Thyroid gland (tissue), 4 donors: ENCODE results near the gene MORN5. TPM values are rescaled to one million over a fixed set of nuclear protein-coding genes. Genes with fewer than 3 reads are reported as not detected.

Experiments used
- DNase-seq, 2 donors: peaks; one replicate each; pipeline ENCODE4 v3.0.0-alpha.2; 2019
- H3K27ac ChIP-seq, 3 donors: fragments of 200-600 bp; sonication (generic); 1 replicate in 2 of 3; 2 replicates in 1 of 3; pipeline ENCODE4 v1.5.1; 2016 to 2019; ENCODE audit warnings: mild to moderate bottlenecking in 1 of 3, moderate library complexity in 1 of 3
- H3K27me3 ChIP-seq: fragments of 200-600 bp; sonication (generic); one replicate; pipeline ENCODE4 v1.5.1; 2019
- H3K36me3 ChIP-seq, 2 donors: fragments of 200-600 bp; sonication (generic); one replicate each; pipeline ENCODE4 v1.5.1; 2016 to 2019
- H3K4me1 ChIP-seq, 2 donors: fragments of 200-600 bp; sonication (generic); one replicate each; pipeline ENCODE4 v1.5.1; 2017 to 2019
- H3K4me3 ChIP-seq, 3 donors: fragments of 200-600 bp; sonication (generic); replicated peaks in 1 of 3; 1 replicate in 2 of 3; 2 replicates in 1 of 3; pipeline ENCODE4 v1.5.1; 2016; ENCODE audit warnings: mild to moderate bottlenecking in 1 of 3
- H3K9me3 ChIP-seq: fragments of 200-600 bp; sonication (generic); one replicate; pipeline ENCODE4 v1.5.1; 2017
- POLR2A ChIP-seq, 2 donors: fragments of 450-650 bp; IDR thresholded peaks; one replicate each; pipeline ENCODE4 v1.6.1; 2017; ENCODE audit warnings: antibody characterized with exemption in 2 of 2, mild to moderate bottlenecking in 2 of 2, moderate library complexity in 1 of 2
- WGBS, 2 donors: methylation state at CpG; one replicate each; pipeline ENCODE4 v1.1.5; 2017; 5-methylcytosine and 5-hydroxymethylcytosine counted together
- intact Hi-C: fragments of 100-400 bp; cut with DNase I; formaldehyde crosslinking; loops from one replicate; pipeline ENCODE4 v1.15.1; 2023
- total RNA-seq, 4 donors: library from RNA; depleted of rRNA; stranded (reverse); fragments of >200 nt; gene quantifications; one replicate each; pipeline ENCODE4 v1.2.3, GENCODE V29; 2016
- TF ChIP-seq, protein P1 (sequence below), 6 experiments: fragments of 200-600 bp in 3 of 6; fragments of 450-650 bp in 3 of 6; sonication (generic) in 3 of 6; IDR thresholded peaks; one replicate each; pipeline ENCODE4 v1.5.1; 2016 to 2019; ENCODE audit warnings: antibody characterized with exemption in 6 of 6, mild to moderate bottlenecking in 2 of 6, inconsistent platforms in 1 of 6, moderate library complexity in 1 of 6

MORN5 gene
- total RNA-seq, 4 donors from 2014 or later: not detected

GRCh38 chr9:122195875-122196274 is 36.2 kb downstream of the MORN5 start:
- Histone ChIP-seq H3K9me3 (no peaks in the 10 kb centered on the region), H3K4me1 (no peaks in the 10 kb centered on the region), H3K27me3 (no peaks in the 10 kb centered on the region), H3K36me3 (no peaks in the 10 kb centered on the region), H3K27ac (no peak overlapping the region), H3K4me3 (no peak overlapping the region)
- 86 to 93% methylated on average over 4 of the region's 4 CpGs for WGBS, 2 donors
- no peak for DNase-seq
- TF ChIP-seq, protein P1, sequence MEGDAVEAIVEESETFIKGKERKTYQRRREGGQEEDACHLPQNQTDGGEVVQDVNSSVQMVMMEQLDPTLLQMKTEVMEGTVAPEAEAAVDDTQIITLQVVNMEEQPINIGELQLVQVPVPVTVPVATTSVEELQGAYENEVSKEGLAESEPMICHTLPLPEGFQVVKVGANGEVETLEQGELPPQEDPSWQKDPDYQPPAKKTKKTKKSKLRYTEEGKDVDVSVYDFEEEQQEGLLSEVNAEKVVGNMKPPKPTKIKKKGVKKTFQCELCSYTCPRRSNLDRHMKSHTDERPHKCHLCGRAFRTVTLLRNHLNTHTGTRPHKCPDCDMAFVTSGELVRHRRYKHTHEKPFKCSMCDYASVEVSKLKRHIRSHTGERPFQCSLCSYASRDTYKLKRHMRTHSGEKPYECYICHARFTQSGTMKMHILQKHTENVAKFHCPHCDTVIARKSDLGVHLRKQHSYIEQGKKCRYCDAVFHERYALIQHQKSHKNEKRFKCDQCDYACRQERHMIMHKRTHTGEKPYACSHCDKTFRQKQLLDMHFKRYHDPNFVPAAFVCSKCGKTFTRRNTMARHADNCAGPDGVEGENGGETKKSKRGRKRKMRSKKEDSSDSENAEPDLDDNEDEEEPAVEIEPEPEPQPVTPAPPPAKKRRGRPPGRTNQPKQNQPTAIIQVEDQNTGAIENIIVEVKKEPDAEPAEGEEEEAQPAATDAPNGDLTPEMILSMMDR (IDR thresholded peaks at IDR 0.05): no peak
- TF ChIP-seq POLR2A (IDR thresholded peaks at IDR 0.05): no peak
- intact Hi-C loops: no loop called here

GRCh38 chr9:122197426-122197825 is 37.7 kb downstream of the MORN5 start:
- DNase-seq: no peak
- intact Hi-C loops: no loop called here
- Histone ChIP-seq H3K36me3 (no peaks in the 10 kb centered on the region), H3K27me3 (no peaks in the 10 kb centered on the region), H3K9me3 (no peaks in the 10 kb centered on the region), H3K4me3 (no peak overlapping the region), H3K4me1 (peaks cover 2 to 8% of the 10 kb centered on the region in 2 donors), H3K27ac (no peak overlapping the region)
- WGBS, 2 donors: 53 to 55% methylated on average over 7 of the region's 7 CpGs
- TF ChIP-seq, protein P1 (IDR thresholded peaks at IDR 0.05): no peak
- no peak for TF ChIP-seq POLR2A (IDR thresholded peaks at IDR 0.05)

DNA sequence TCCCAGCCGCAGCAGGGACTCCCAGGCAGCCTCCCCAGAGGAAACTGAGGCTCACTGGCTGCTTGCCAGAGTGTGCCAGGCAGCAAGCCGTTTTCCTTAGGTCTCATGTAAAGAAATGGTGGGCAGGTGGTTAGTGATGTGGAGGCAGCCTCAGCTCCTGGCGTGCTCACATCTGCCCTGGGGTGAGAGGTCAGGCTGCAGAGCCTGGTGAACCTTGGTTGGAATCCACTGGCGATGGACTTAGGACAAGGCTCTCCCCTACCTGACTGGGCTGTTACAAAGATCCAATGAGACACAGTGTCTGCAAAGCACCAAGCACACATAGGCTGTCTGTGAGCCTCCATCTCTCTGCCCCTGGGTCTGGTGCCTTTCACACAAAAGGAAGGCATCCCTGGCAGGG is 38.2 kb downstream of the MORN5 start:
- Histone ChIP-seq H3K27me3 (no peaks in the 10 kb centered on the region), H3K36me3 (no peaks in the 10 kb centered on the region), H3K27ac (no peak overlapping the region), H3K9me3 (no peaks in the 10 kb centered on the region), H3K4me3 (no peak overlapping the region), H3K4me1 (peaks cover 4 to 9% of the 10 kb centered on the region in 2 donors)
- intact Hi-C loops: no loop called here
- TF ChIP-seq, protein P1 (IDR thresholded peaks at IDR 0.05): no peak
- no peak for TF ChIP-seq POLR2A (IDR thresholded peaks at IDR 0.05)
- 58 to 82% methylated on average over 2 to 3 of the region's 4 CpGs for WGBS, 2 donors
- no peak for DNase-seq

DNA sequence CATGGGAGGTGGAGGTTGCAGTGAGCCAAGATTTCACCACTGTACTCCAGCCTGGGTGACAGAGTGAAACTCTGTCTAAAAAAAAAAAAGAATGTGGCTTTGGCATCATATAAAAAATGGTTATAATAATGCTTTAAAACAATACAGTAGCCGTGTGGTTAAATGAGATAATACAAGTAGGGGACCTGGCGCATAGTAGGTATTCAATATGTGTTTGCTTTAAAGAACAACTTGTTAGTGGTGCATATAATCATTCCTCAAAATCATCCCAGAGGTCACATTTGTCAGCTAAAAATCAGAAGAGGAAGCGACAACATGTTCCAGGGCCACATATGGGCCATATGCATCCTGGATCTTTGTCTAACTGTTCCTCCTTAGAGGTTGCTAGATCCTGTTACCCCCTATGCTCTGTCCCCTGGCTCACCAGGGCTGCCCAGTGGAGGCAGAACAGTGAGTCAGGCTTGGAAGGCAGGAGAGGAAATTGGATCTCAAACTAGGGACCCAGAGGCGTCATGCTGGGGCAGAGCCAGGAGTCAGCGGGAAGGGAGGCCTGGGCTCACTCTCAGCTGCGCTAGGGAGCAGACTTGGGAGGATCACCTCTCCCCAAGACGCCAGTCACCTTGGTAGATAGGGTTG is 41.4 kb downstream of the MORN5 start:
- Histone ChIP-seq H3K9me3 (no peaks in the 10 kb centered on the region), H3K4me3 (no peak overlapping the region), H3K27me3 (no peaks in the 10 kb centered on the region), H3K36me3 (no peaks in the 10 kb centered on the region), H3K4me1 (peaks cover 4 to 9% of the 10 kb centered on the region in 2 donors), H3K27ac (no peak overlapping the region)
- DNase-seq: no peak
- WGBS, 2 donors: 87 to 93% methylated on average over 7 of the region's 7 CpGs
- TF ChIP-seq POLR2A (IDR thresholded peaks at IDR 0.05): no peak
- TF ChIP-seq, protein P1 (IDR thresholded peaks at IDR 0.05): no peak
- intact Hi-C loops: no loop called here

- Histone ChIP-seq H3K27me3 (no peaks in the 10 kb centered on the region), H3K36me3 (no peaks in the 10 kb centered on the region), H3K4me1 (peaks cover 4 to 9% of the 10 kb centered on the region in 2 donors), H3K27ac (no peak overlapping the region), H3K9me3 (no peaks in the 10 kb centered on the region), H3K4me3 (no peak overlapping the region)
- DNase-seq: no peak
- TF ChIP-seq POLR2A (IDR thresholded peaks at IDR 0.05): no peak
- TF ChIP-seq, protein P1 (IDR thresholded peaks at IDR 0.05): no peak
- WGBS, 2 donors: 73 to 85% methylated on average over 1 of the region's 1 CpG
- intact Hi-C loops: no loop called here
Measured at GRCh38 chr9:122201641-122202040, 41.9 kb downstream of the MORN5 start.
